T-cell (primary cell): ENCODE data around the gene SERPINA1. TPM values are rescaled to one million over a fixed set of nuclear protein-coding genes. Genes with fewer than 3 reads are reported as not detected.

Experiments
- ATAC-seq, 4 experiments: fragments of 200-7000 bp in 3 of 4; fragments of 150-1000 bp in 1 of 4; cut with Tn5 transposase; replicated peaks in 1 of 4; 1 replicate in 3 of 4; 2 replicates in 1 of 4; pipeline ENCODE4 v1.10.0; 2021; ENCODE audit warnings: moderate library complexity in 3 of 4, mild to moderate bottlenecking in 2 of 4, moderate number of reproducible peaks in 1 of 4
- CTCF ChIA-PET, 2 donors: fragments of 300-600 bp; sonication (Branson Sonifier 250); formaldehyde crosslinking; loops; one replicate each; lab custom pipeline; 2022; ENCODE audit warnings: antibody characterized with exemption in 2 of 2; lab: Charles Lee
- POLR2A ChIA-PET, 2 donors: fragments of 300-600 bp; sonication (Branson Sonifier 250); formaldehyde crosslinking; loops; one replicate each; lab custom pipeline; 2022; ENCODE audit warnings: antibody characterized with exemption in 2 of 2; lab: Charles Lee
- DNase-seq, 35 experiments: peaks; one replicate each; pipeline versions ENCODE4 v3.0.0 to v3.0.0-alpha.2; 2013 to 2023
- H3K27ac ChIP-seq: one replicate; pipeline ENCODE4 v1.5.1; 2013; ENCODE audit warnings: low read length
- H3K27me3 ChIP-seq, 2 experiments: replicated peaks in 1 of 2; 1 replicate in 1 of 2; 2 replicates in 1 of 2; pipeline versions ENCODE4 v1.6.1 to v1.7.0; 2013; ENCODE audit warnings: low read length in 1 of 2, mixed read lengths in 1 of 2; ENCODE audit not compliant: control insufficient read depth in 2 of 2, insufficient read depth in 2 of 2; ENCODE audit errors: extremely low read depth in 1 of 2
- H3K36me3 ChIP-seq, 2 donors: 1 replicate in 1 of 2; 2 replicates in 1 of 2; pipeline versions ENCODE4 v1.6.1 to v1.7.0; 2013; ENCODE audit warnings: low read length in 1 of 2; ENCODE audit not compliant: control insufficient read depth in 2 of 2, insufficient read depth in 1 of 2; ENCODE audit errors: extremely low read depth in 1 of 2
- H3K4me1 ChIP-seq, 2 experiments: 1 replicate in 1 of 2; 2 replicates in 1 of 2; pipeline versions ENCODE4 v1.6.1 to v1.7.0; 2013; ENCODE audit warnings: low read length in 2 of 2, mixed read lengths in 1 of 2; ENCODE audit not compliant: insufficient read depth in 2 of 2, control insufficient read depth in 1 of 2; ENCODE audit errors: extremely low read depth in 1 of 2
- H3K4me3 ChIP-seq, 2 donors: 1 replicate in 1 of 2; 2 replicates in 1 of 2; pipeline versions ENCODE4 v1.5.1 to v1.7.0; 2013; ENCODE audit warnings: mild to moderate bottlenecking in 2 of 2, low read length in 1 of 2, moderate library complexity in 1 of 2; ENCODE audit not compliant: control insufficient read depth in 1 of 2; ENCODE audit errors: extremely low read depth in 1 of 2
- H3K9me3 ChIP-seq: 2 replicates; pipeline ENCODE4 v1.7.0; 2013
- H3K27ac Mint-ChIP-seq, 2 donors: one replicate each; pipeline ENCODE4 v1.8.0; 2020 to 2021; ENCODE audit warnings: mild to moderate bottlenecking in 2 of 2, mixed read lengths in 2 of 2
- H3K27me3 Mint-ChIP-seq, 2 donors: one replicate each; pipeline ENCODE4 v1.8.0; 2021 to 2022; ENCODE audit warnings: mixed read lengths in 2 of 2
- H3K36me3 Mint-ChIP-seq: one replicate; pipeline ENCODE4 v1.8.0; 2021; ENCODE audit warnings: mixed read lengths
- H3K4me1 Mint-ChIP-seq, 3 donors: one replicate each; pipeline ENCODE4 v1.8.0; 2020 to 2022; ENCODE audit warnings: mixed read lengths in 3 of 3, mild to moderate bottlenecking in 1 of 3
- H3K4me3 Mint-ChIP-seq, 3 donors: one replicate each; pipeline ENCODE4 v1.8.0; 2020 to 2022; ENCODE audit warnings: mild to moderate bottlenecking in 3 of 3, mixed read lengths in 3 of 3, moderate library complexity in 3 of 3
- H3K9me3 Mint-ChIP-seq, 3 donors: one replicate each; pipeline ENCODE4 v1.8.0; 2020 to 2022; ENCODE audit warnings: mixed read lengths in 3 of 3
- WGBS: methylation state at CpG from one replicate; pipeline ENCODE4 v1.1.5; 2013; ENCODE audit warnings: missing lambda C conversion rate; ENCODE audit not compliant: insufficient coverage; 5-methylcytosine and 5-hydroxymethylcytosine counted together
- total RNA-seq, 35 experiments: library from RNA in 6 of 35; stranded (reverse) in 6 of 35; fragments of 120-200 nt in 1 of 35; gene quantifications; one replicate each; pipeline versions ENCODE4 v1.2.1 to v1.2.4 and lab custom pipeline; 2013 to 2026

The SERPINA1 gene
- total RNA-seq, 5 donors from 2014 or later (not counting 1 experiment from before 2014, with no cell fraction given), result 0.63 to 11.1 (median 6.7) TPM

- POLR2A ChIA-PET, result no interaction called here
- Mint-ChIP-seq H3K4me1 (peaks cover 0 to 15% (median 14%) of the 10 kb centered on the region in 3 donors), H3K27ac (no peak overlapping the region), H3K4me3 (no peak overlapping the region), H3K9me3 (no peaks in the 10 kb centered on the region), H3K27me3 (peaks cover 18 to 19% of the 10 kb centered on the region in 2 donors), H3K36me3 (no peaks in the 10 kb centered on the region)
- H3K9me3 ChIP-seq, result no peaks in the 10 kb centered on the region
- peaks cover 0 to 8% of the 10 kb centered on the region in 2 experiments for H3K4me1 ChIP-seq
- no CpG with 5 or more reads among the region's 4 CpGs for WGBS
- H3K27ac ChIP-seq, result no peak overlapping the region
- no peaks in the 10 kb centered on the region for H3K36me3 ChIP-seq
- H3K4me3 ChIP-seq, result no peak overlapping the region
- ATAC-seq (no peak), DNase-seq (no peak)
- CTCF ChIA-PET, result no interaction called here
- H3K27me3 ChIP-seq, result peaks cover 3 to 5% of the 10 kb centered on the region in 2 experiments
These were observed 7.0 kb upstream of the SERPINA1 start for GRCh38 chr14:94395282-94395887.

- ChIA-PET CTCF (no interaction called here), POLR2A (no interaction called here)
- Mint-ChIP-seq H3K36me3 (no peaks in the 10 kb centered on the region), H3K27me3 (peaks cover 18 to 19% of the 10 kb centered on the region in 2 donors), H3K9me3 (no peaks in the 10 kb centered on the region), H3K27ac (no peak overlapping the region), H3K4me1 (peaks cover 0 to 15% (median 14%) of the 10 kb centered on the region in 3 donors), H3K4me3 (no peak overlapping the region)
- Histone ChIP-seq H3K27me3 (peaks cover 3 to 7% of the 10 kb centered on the region in 2 experiments), H3K9me3 (no peaks in the 10 kb centered on the region), H3K36me3 (no peaks in the 10 kb centered on the region), H3K4me3 (no peak overlapping the region), H3K4me1 (peaks cover 0 to 8% of the 10 kb centered on the region in 2 experiments), H3K27ac (no peak overlapping the region)
- no peak for ATAC-seq
- 26% methylated on average over 2 of the region's 9 CpGs for WGBS
- DNase-seq, result peak in 2 of 35 experiments; percentile 6 to 20
These were observed 6.3 kb upstream of the SERPINA1 start for GRCh38 chr14:94394581-94395207.

GRCh38 chr14:94394025-94394493 is 5.7 kb upstream of the SERPINA1 start:
- ATAC-seq (no peak), DNase-seq (no peak)
- no peak overlapping the region for H3K4me3 Mint-ChIP-seq
- H3K9me3 Mint-ChIP-seq, result no peaks in the 10 kb centered on the region
- peaks cover 18 to 19% of the 10 kb centered on the region in 2 donors for H3K27me3 Mint-ChIP-seq
- no peak overlapping the region for H3K27ac Mint-ChIP-seq
- peaks cover 0 to 8% of the 10 kb centered on the region in 2 experiments for H3K4me1 ChIP-seq
- H3K4me1 Mint-ChIP-seq, result peaks cover 0 to 15% (median 14%) of the 10 kb centered on the region in 3 donors
- H3K9me3 ChIP-seq, result no peaks in the 10 kb centered on the region
- ChIA-PET CTCF (no interaction called here), POLR2A (no interaction called here)
- no peaks in the 10 kb centered on the region for H3K36me3 Mint-ChIP-seq
- H3K27me3 ChIP-seq, result peaks cover 3 to 7% of the 10 kb centered on the region in 2 experiments
- H3K4me3 ChIP-seq, result no peak overlapping the region
- H3K27ac ChIP-seq, result no peak overlapping the region
- H3K36me3 ChIP-seq, result no peaks in the 10 kb centered on the region
- WGBS, result 70% methylated on average over 7 of the region's 8 CpGs

GRCh38 chr14:94393474-94393873 is 5.1 kb upstream of the SERPINA1 start:
- Histone ChIP-seq H3K4me3 (no peak overlapping the region), H3K9me3 (no peaks in the 10 kb centered on the region), H3K27me3 (peaks cover 0 to 7% of the 10 kb centered on the region in 2 experiments), H3K27ac (no peak overlapping the region), H3K4me1 (peaks cover 0 to 8% of the 10 kb centered on the region in 2 experiments), H3K36me3 (no peaks in the 10 kb centered on the region)
- H3K27me3 Mint-ChIP-seq, result peaks cover 17 to 18% of the 10 kb centered on the region in 2 donors
- DNase-seq (no peak), ATAC-seq (no peak)
- no peak overlapping the region for H3K4me3 Mint-ChIP-seq
- WGBS, result 92% methylated on average over 10 of the region's 10 CpGs
- ChIA-PET CTCF (no interaction called here), POLR2A (no interaction called here)
- H3K4me1 Mint-ChIP-seq, result peaks cover 0 to 15% (median 14%) of the 10 kb centered on the region in 3 donors
- H3K27ac Mint-ChIP-seq, result no peak overlapping the region
- H3K36me3 Mint-ChIP-seq, result no peaks in the 10 kb centered on the region
- H3K9me3 Mint-ChIP-seq, result no peaks in the 10 kb centered on the region

- 24% methylated on average over 5 of the region's 5 CpGs for WGBS
- peak in 8 of 35 experiments; percentile 4 to 81 (median 24) for DNase-seq
- H3K4me3 ChIP-seq, result no peak overlapping the region
- no peaks in the 10 kb centered on the region for H3K36me3 Mint-ChIP-seq
- H3K27ac ChIP-seq, result no peak overlapping the region
- H3K9me3 ChIP-seq, result no peaks in the 10 kb centered on the region
- H3K36me3 ChIP-seq, result no peaks in the 10 kb centered on the region
- no peak overlapping the region for H3K27ac Mint-ChIP-seq
- peaks cover 0 to 7% of the 10 kb centered on the region in 2 experiments for H3K27me3 ChIP-seq
- H3K9me3 Mint-ChIP-seq, result no peaks in the 10 kb centered on the region
- POLR2A ChIA-PET, result no interaction called here
- peaks cover 8 to 10% of the 10 kb centered on the region in 2 donors for H3K27me3 Mint-ChIP-seq
- H3K4me3 Mint-ChIP-seq, result no peak overlapping the region
- ATAC-seq, result peak in 2 of 4 experiments; percentile 35 to 38
- H3K4me1 Mint-ChIP-seq, result peaks cover 0 to 15% (median 14%) of the 10 kb centered on the region in 3 donors
- peaks cover 0 to 8% of the 10 kb centered on the region in 2 experiments for H3K4me1 ChIP-seq
- CTCF ChIA-PET, result interaction anchor here (0.6 to 0.7 kb wide), 2 partner anchors 8 to 129 kb away, joined by 3 to 4 read pairs; no protein-coding TSS in a partner anchor
These were observed 4.1 kb upstream of the SERPINA1 start for GRCh38 chr14:94392510-94392935.

GRCh38 chr14:94391281-94391975 is 3.0 kb upstream of the SERPINA1 start:
- no peak for ATAC-seq
- H3K27ac ChIP-seq, result no peak overlapping the region

More at GRCh38 chr14:94391281-94391975, 3.0 kb upstream of the SERPINA1 start:
- Histone ChIP-seq H3K27me3 (peaks cover 0 to 7% of the 10 kb centered on the region in 2 experiments), H3K36me3 (no peaks in the 10 kb centered on the region), H3K9me3 (no peaks in the 10 kb centered on the region), H3K4me3 (no peak overlapping the region), H3K4me1 (peaks cover 0 to 8% of the 10 kb centered on the region in 2 experiments)
- CTCF ChIA-PET, result no interaction called here
- DNase-seq, result no peak
- 74% methylated on average over 6 of the region's 10 CpGs for WGBS
- POLR2A ChIA-PET, result no interaction called here
- H3K4me3 Mint-ChIP-seq, result no peak overlapping the region
- H3K4me1 Mint-ChIP-seq, result peaks cover 0 to 15% (median 14%) of the 10 kb centered on the region in 3 donors
- H3K9me3 Mint-ChIP-seq, result no peaks in the 10 kb centered on the region
- no peaks in the 10 kb centered on the region for H3K36me3 Mint-ChIP-seq
- H3K27me3 Mint-ChIP-seq, result peaks cover 3 to 4% of the 10 kb centered on the region in 2 donors
- H3K27ac Mint-ChIP-seq, result no peak overlapping the region
